Muscle layer of colon (tissue), 2 donors: ENCODE measurements around the gene PTPN1.
A peak's percentile ranks its signal among the peaks of the same experiment; 100 is the strongest.

Experiments
- H3K27ac ChIP-seq: one replicate; pipeline ENCODE4 v1.7.0; 2013; ENCODE audit warnings: low read depth, mild to moderate bottlenecking, low read length, moderate library complexity
- H3K27me3 ChIP-seq, 2 donors: one replicate each; pipeline ENCODE4 v1.7.0; 2013; ENCODE audit warnings: low read length in 2 of 2, mild to moderate bottlenecking in 2 of 2; ENCODE audit not compliant: insufficient read depth in 2 of 2, control insufficient read depth in 1 of 2
- H3K36me3 ChIP-seq: one replicate; pipeline ENCODE4 v1.7.0; 2013; ENCODE audit warnings: mild to moderate bottlenecking, low read length; ENCODE audit not compliant: insufficient read depth
- H3K4me1 ChIP-seq: one replicate; pipeline ENCODE4 v1.7.0; 2013; ENCODE audit warnings: mild to moderate bottlenecking, low read length; ENCODE audit not compliant: insufficient read depth
- H3K4me3 ChIP-seq, 2 donors: one replicate each; pipeline ENCODE4 v1.7.0; 2013; ENCODE audit warnings: low read length in 2 of 2, low read depth in 1 of 2, mild to moderate bottlenecking in 1 of 2, moderate library complexity in 1 of 2
- H3K9ac ChIP-seq: one replicate; pipeline ENCODE4 v1.7.0; 2013; ENCODE audit warnings: low read length
- H3K9me3 ChIP-seq: one replicate; pipeline ENCODE4 v1.7.0; 2013; ENCODE audit warnings: mild to moderate bottlenecking, low read length
- donor health status: abdominal sarcoma.
- donor health status: Adenocarcinoma of cecum.

Gene PTPN1

GRCh38 chr20:50586531-50587232 lies 76.5 kb downstream of the PTPN1 start:
- Histone ChIP-seq H3K36me3 (peaks cover 58% of the 10 kb centered on the region), H3K9ac (no peak overlapping the region), H3K4me1 (peaks cover under 1% of the 10 kb centered on the region), H3K27me3 (no peaks in the 10 kb centered on the region), H3K27ac (no peak overlapping the region), H3K9me3 (no peaks in the 10 kb centered on the region), H3K4me3 (no peak overlapping the region)

- peaks cover 8% of the 10 kb centered on the region for H3K4me1 ChIP-seq
- no peak overlapping the region for H3K4me3 ChIP-seq
- no peaks in the 10 kb centered on the region for H3K27me3 ChIP-seq
- H3K9ac ChIP-seq: no peak overlapping the region
- H3K27ac ChIP-seq: no peak overlapping the region
- no peaks in the 10 kb centered on the region for H3K9me3 ChIP-seq
- H3K36me3 ChIP-seq: peaks cover 51% of the 10 kb centered on the region
These were observed 77.2 kb downstream of the PTPN1 start for GRCh38 chr20:50587291-50587961.

GRCh38 chr20:50588034-50588736 lies 78.0 kb downstream of the PTPN1 start:
- peaks cover 43% of the 10 kb centered on the region for H3K36me3 ChIP-seq
- no peaks in the 10 kb centered on the region for H3K9me3 ChIP-seq

GRCh38 chr20:50589548-50590347 lies 79.6 kb downstream of the PTPN1 start:
- Histone ChIP-seq H3K36me3 (peaks cover 32% of the 10 kb centered on the region), H3K4me3 (no peak overlapping the region), H3K9ac (no peak overlapping the region), H3K4me1 (peaks cover 15% of the 10 kb centered on the region), H3K27ac (no peak overlapping the region), H3K27me3 (no peaks in the 10 kb centered on the region), H3K9me3 (no peaks in the 10 kb centered on the region)

More at GRCh38 chr20:50588034-50588736, 78.0 kb downstream of the PTPN1 start:
- Histone ChIP-seq H3K9ac (no peak overlapping the region), H3K4me3 (no peak overlapping the region), H3K27me3 (no peaks in the 10 kb centered on the region), H3K4me1 (peaks cover 15% of the 10 kb centered on the region), H3K27ac (no peak overlapping the region)

GRCh38 chr20:50590348-50590664 lies 80.1 kb downstream of the PTPN1 start:
- Histone ChIP-seq H3K36me3 (peaks cover 30% of the 10 kb centered on the region), H3K4me3 (no peak overlapping the region), H3K27ac (no peak overlapping the region), H3K9ac (no peak overlapping the region), H3K4me1 (peaks cover 15% of the 10 kb centered on the region), H3K27me3 (peaks cover 0 to under 1% of the 10 kb centered on the region in 2 donors), H3K9me3 (no peaks in the 10 kb centered on the region)

GRCh38 chr20:50591233-50591852 lies 81.2 kb downstream of the PTPN1 start:
- peaks cover 0 to 11% of the 10 kb centered on the region in 2 donors for H3K27me3 ChIP-seq
- peaks cover 15% of the 10 kb centered on the region for H3K4me1 ChIP-seq
- H3K4me3 ChIP-seq: no peak overlapping the region
- H3K9ac ChIP-seq: no peak overlapping the region
- H3K27ac ChIP-seq: no peak overlapping the region
- H3K9me3 ChIP-seq: no peaks in the 10 kb centered on the region
- H3K36me3 ChIP-seq: peaks cover 20% of the 10 kb centered on the region

- Histone ChIP-seq H3K27me3 (peaks cover 0 to 16% of the 10 kb centered on the region in 2 donors), H3K27ac (no peak overlapping the region), H3K36me3 (peaks cover 9% of the 10 kb centered on the region), H3K4me1 (peaks cover 15% of the 10 kb centered on the region), H3K4me3 (peak overlapping the region in 1 of 2 donors; percentile 8), H3K9me3 (no peaks in the 10 kb centered on the region), H3K9ac (peak overlapping the region; percentile 11)
These were observed 82.3 kb downstream of the PTPN1 start for GRCh38 chr20:50592282-50593004.

- peaks cover 9% of the 10 kb centered on the region for H3K36me3 ChIP-seq
- no peak overlapping the region for H3K4me3 ChIP-seq
- peaks cover 0 to 21% of the 10 kb centered on the region in 2 donors for H3K27me3 ChIP-seq
- H3K4me1 ChIP-seq: peaks cover 15% of the 10 kb centered on the region
- no peak overlapping the region for H3K9ac ChIP-seq
- no peaks in the 10 kb centered on the region for H3K9me3 ChIP-seq
- H3K27ac ChIP-seq: no peak overlapping the region
These were observed 82.8 kb downstream of the PTPN1 start for GRCh38 chr20:50593005-50593335.

GRCh38 chr20:50594231-50594590 lies 84.0 kb downstream of the PTPN1 start:
- no peaks in the 10 kb centered on the region for H3K9me3 ChIP-seq
- no peak overlapping the region for H3K9ac ChIP-seq

GRCh38 chr20:50594591-50595432 lies 84.6 kb downstream of the PTPN1 start:
- peaks cover 4% of the 10 kb centered on the region for H3K36me3 ChIP-seq
- H3K27me3 ChIP-seq: peaks cover 4 to 26% of the 10 kb centered on the region in 2 donors
- no peak overlapping the region for H3K4me3 ChIP-seq
- H3K4me1 ChIP-seq: peaks cover 15% of the 10 kb centered on the region
- no peaks in the 10 kb centered on the region for H3K9me3 ChIP-seq
- no peak overlapping the region for H3K9ac ChIP-seq
- H3K27ac ChIP-seq: no peak overlapping the region

More at GRCh38 chr20:50594231-50594590, 84.0 kb downstream of the PTPN1 start:
- H3K27me3 ChIP-seq: peaks cover 1 to 26% of the 10 kb centered on the region in 2 donors
- H3K4me1 ChIP-seq: peaks cover 15% of the 10 kb centered on the region
- H3K27ac ChIP-seq: no peak overlapping the region
- peaks cover 9% of the 10 kb centered on the region for H3K36me3 ChIP-seq
- no peak overlapping the region for H3K4me3 ChIP-seq
